ENCODE measurements around the gene FNDC3A. TPM values are rescaled to one million over a fixed set of nuclear protein-coding genes. Genes with fewer than 3 reads are reported as not detected.

Gene FNDC3A
- total RNA-seq, 1 donor from 2014 or later: 22.7 TPM

GRCh38 chr13:49040872-49041271, 65.2 kb downstream of the FNDC3A start:
- H3K36me3 ChIP-seq: no peaks in the 10 kb centered on the region
- H3K27ac ChIP-seq: no peak overlapping the region
- no peaks in the 10 kb centered on the region for H3K27me3 ChIP-seq
- DNase-seq (ENCODE audit: low spot score in 2 of 2): no peak
- no peak for TF ChIP-seq CTCF (IDR thresholded peaks at IDR 0.05)
- no peaks in the 10 kb centered on the region for H3K4me1 ChIP-seq
- H3K4me3 ChIP-seq: no peak overlapping the region
- H3K9me3 ChIP-seq: no peaks in the 10 kb centered on the region
- intact Hi-C loops (cut with DNase I): no loop called here

GRCh38 chr13:49042476-49042875, 66.8 kb downstream of the FNDC3A start:
- H3K36me3 ChIP-seq: no peaks in the 10 kb centered on the region
- TF ChIP-seq CTCF (IDR thresholded peaks at IDR 0.05): no peak
- intact Hi-C loops (cut with DNase I): no loop called here
- DNase-seq (ENCODE audit: low spot score in 2 of 2): no peak
- no peaks in the 10 kb centered on the region for H3K27me3 ChIP-seq
- H3K4me1 ChIP-seq: no peaks in the 10 kb centered on the region
- no peak overlapping the region for H3K4me3 ChIP-seq
- H3K27ac ChIP-seq: no peak overlapping the region
- no peaks in the 10 kb centered on the region for H3K9me3 ChIP-seq

- no peak for DNase-seq (ENCODE audit: low spot score in 2 of 2)
- no peak for TF ChIP-seq CTCF (IDR thresholded peaks at IDR 0.05)
- Histone ChIP-seq H3K36me3 (no peaks in the 10 kb centered on the region), H3K27me3 (no peaks in the 10 kb centered on the region), H3K4me3 (no peak overlapping the region), H3K27ac (no peak overlapping the region), H3K4me1 (no peaks in the 10 kb centered on the region), H3K9me3 (no peaks in the 10 kb centered on the region)
- intact Hi-C loops (cut with DNase I): no loop called here
Observed at GRCh38 chr13:49044008-49044407, 68.3 kb downstream of the FNDC3A start.

GRCh38 chr13:49044836-49045235, 69.1 kb downstream of the FNDC3A start:
- no peak overlapping the region for H3K27ac ChIP-seq
- no peak overlapping the region for H3K4me3 ChIP-seq
- H3K36me3 ChIP-seq: no peaks in the 10 kb centered on the region
- no peak for TF ChIP-seq CTCF (IDR thresholded peaks at IDR 0.05)
- intact Hi-C loops (cut with DNase I): no loop called here
- H3K27me3 ChIP-seq: no peaks in the 10 kb centered on the region
- no peak for DNase-seq (ENCODE audit: low spot score in 2 of 2)
- no peaks in the 10 kb centered on the region for H3K9me3 ChIP-seq
- H3K4me1 ChIP-seq: no peaks in the 10 kb centered on the region

GRCh38 chr13:49046002-49046401, 70.3 kb downstream of the FNDC3A start:
- no peak for DNase-seq (ENCODE audit: low spot score in 2 of 2)
- no peaks in the 10 kb centered on the region for H3K27me3 ChIP-seq
- no peaks in the 10 kb centered on the region for H3K36me3 ChIP-seq
- no peak for TF ChIP-seq CTCF (IDR thresholded peaks at IDR 0.05)
- H3K9me3 ChIP-seq: no peaks in the 10 kb centered on the region
- intact Hi-C loops (cut with DNase I): no loop called here
- H3K4me1 ChIP-seq: no peaks in the 10 kb centered on the region
- no peak overlapping the region for H3K4me3 ChIP-seq
- H3K27ac ChIP-seq: no peak overlapping the region

- intact Hi-C loops (cut with DNase I): no loop called here
- Histone ChIP-seq H3K4me1 (no peaks in the 10 kb centered on the region), H3K9me3 (no peaks in the 10 kb centered on the region), H3K4me3 (no peak overlapping the region), H3K27me3 (no peaks in the 10 kb centered on the region), H3K36me3 (no peaks in the 10 kb centered on the region), H3K27ac (no peak overlapping the region)
- TF ChIP-seq CTCF (IDR thresholded peaks at IDR 0.05): no peak
- DNase-seq (ENCODE audit: low spot score in 2 of 2): no peak
Observed at GRCh38 chr13:49046519-49046918, 70.8 kb downstream of the FNDC3A start.
